Ovary (tissue), 3 donors: ENCODE results near the gene GPM6B.

ENCODE experiments used
- EP300 ChIP-seq: sonication (generic); formaldehyde crosslinking; IDR thresholded peaks from one replicate; pipeline ENCODE4 v1.6.1; 2017; ENCODE audit warnings: antibody characterized with exemption
- POLR2A ChIP-seq: fragments of 450-650 bp; IDR thresholded peaks from one replicate; pipeline ENCODE4 v1.6.1; 2017; ENCODE audit warnings: antibody characterized with exemption, mild to moderate bottlenecking, moderate library complexity
- TF ChIP-seq, protein P1 (sequence below), 3 donors: fragments of 450-650 bp in 2 of 3; fragments of 200-600 bp in 1 of 3; IDR thresholded peaks; one replicate each; pipeline versions ENCODE4 v1.5.1 to v1.8.0; 2016 to 2022; ENCODE audit warnings: antibody characterized with exemption in 3 of 3, mild to moderate bottlenecking in 1 of 3
- donor health status: DM: no; HTN: no; CAD: no.

DNA sequence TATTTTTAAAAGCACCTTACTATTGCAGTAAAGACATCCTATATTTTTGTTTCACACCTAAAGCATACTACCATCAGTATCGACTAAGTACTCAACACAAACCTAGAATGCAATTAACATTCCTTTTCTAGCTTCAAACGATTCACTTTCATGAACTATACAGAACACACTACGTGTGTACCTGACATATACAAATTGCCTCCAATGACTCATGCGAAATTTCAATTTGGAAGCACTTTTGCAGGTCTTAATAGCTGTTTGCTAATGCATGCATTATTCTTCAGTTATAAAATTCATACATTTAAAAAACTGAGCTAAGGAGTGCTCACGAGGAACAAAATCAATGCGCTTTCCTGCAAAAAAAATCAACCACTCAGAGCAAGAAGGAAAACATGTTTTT is 19.7 kb upstream of the GPM6B start:
- TF ChIP-seq, protein P1, sequence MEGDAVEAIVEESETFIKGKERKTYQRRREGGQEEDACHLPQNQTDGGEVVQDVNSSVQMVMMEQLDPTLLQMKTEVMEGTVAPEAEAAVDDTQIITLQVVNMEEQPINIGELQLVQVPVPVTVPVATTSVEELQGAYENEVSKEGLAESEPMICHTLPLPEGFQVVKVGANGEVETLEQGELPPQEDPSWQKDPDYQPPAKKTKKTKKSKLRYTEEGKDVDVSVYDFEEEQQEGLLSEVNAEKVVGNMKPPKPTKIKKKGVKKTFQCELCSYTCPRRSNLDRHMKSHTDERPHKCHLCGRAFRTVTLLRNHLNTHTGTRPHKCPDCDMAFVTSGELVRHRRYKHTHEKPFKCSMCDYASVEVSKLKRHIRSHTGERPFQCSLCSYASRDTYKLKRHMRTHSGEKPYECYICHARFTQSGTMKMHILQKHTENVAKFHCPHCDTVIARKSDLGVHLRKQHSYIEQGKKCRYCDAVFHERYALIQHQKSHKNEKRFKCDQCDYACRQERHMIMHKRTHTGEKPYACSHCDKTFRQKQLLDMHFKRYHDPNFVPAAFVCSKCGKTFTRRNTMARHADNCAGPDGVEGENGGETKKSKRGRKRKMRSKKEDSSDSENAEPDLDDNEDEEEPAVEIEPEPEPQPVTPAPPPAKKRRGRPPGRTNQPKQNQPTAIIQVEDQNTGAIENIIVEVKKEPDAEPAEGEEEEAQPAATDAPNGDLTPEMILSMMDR (IDR thresholded peaks at IDR 0.05) = no peak
- no peak for TF ChIP-seq EP300
- no peak for TF ChIP-seq POLR2A
